Ascending aorta (tissue), 2 donors: ENCODE measurements around the gene AQP12A. TPM values are rescaled to one million over a fixed set of nuclear protein-coding genes. Genes with fewer than 3 reads are reported as not detected.

Source experiments
- DNase-seq, 2 donors: peaks; one replicate each; pipeline ENCODE4 v3.0.0-alpha.2; 2019; ENCODE audit warnings: low spot score in 2 of 2
- H3K27ac ChIP-seq, 2 donors: fragments of 200-600 bp; sonication (generic); one replicate each; pipeline ENCODE4 v1.5.1; 2016 to 2017; ENCODE audit warnings: mild to moderate bottlenecking in 1 of 2
- H3K27me3 ChIP-seq: fragments of 200-600 bp; sonication (generic); one replicate; pipeline ENCODE4 v1.5.1; 2017
- H3K36me3 ChIP-seq, 2 donors: fragments of 200-600 bp; sonication (generic); one replicate each; pipeline ENCODE4 v1.5.1; 2016
- H3K4me1 ChIP-seq, 2 donors: fragments of 200-600 bp; sonication (generic); one replicate each; pipeline ENCODE4 v1.5.1; 2016 to 2017; ENCODE audit warnings: mild to moderate bottlenecking in 1 of 2
- H3K4me3 ChIP-seq, 2 donors: fragments of 200-600 bp; sonication (generic); one replicate each; pipeline ENCODE4 v1.5.1; 2016 to 2017; ENCODE audit warnings: mild to moderate bottlenecking in 1 of 2
- H3K9me3 ChIP-seq, 2 donors: fragments of 200-600 bp; sonication (generic); one replicate each; pipeline ENCODE4 v1.5.1; 2016
- CTCF ChIP-seq, 3 experiments: fragments of 200-600 bp in 2 of 3; fragments of 450-650 bp in 1 of 3; sonication (generic) in 2 of 3; IDR thresholded peaks; one replicate each; pipeline ENCODE4 v1.5.1; 2016 to 2019; ENCODE audit warnings: antibody characterized with exemption in 3 of 3, mild to moderate bottlenecking in 1 of 3, moderate library complexity in 1 of 3
- intact Hi-C: fragments of 100-400 bp; cut with DNase I; formaldehyde crosslinking; loops from one replicate; pipeline ENCODE4 v1.15.1; 2023
- total RNA-seq: library from RNA; depleted of rRNA; stranded (reverse); fragments of >200 nt; gene quantifications from one replicate; pipeline ENCODE4 v1.1.0, GENCODE V29; 2016

The AQP12A gene
- total RNA-seq, 1 donor from 2014 or later, result not detected

DNA sequence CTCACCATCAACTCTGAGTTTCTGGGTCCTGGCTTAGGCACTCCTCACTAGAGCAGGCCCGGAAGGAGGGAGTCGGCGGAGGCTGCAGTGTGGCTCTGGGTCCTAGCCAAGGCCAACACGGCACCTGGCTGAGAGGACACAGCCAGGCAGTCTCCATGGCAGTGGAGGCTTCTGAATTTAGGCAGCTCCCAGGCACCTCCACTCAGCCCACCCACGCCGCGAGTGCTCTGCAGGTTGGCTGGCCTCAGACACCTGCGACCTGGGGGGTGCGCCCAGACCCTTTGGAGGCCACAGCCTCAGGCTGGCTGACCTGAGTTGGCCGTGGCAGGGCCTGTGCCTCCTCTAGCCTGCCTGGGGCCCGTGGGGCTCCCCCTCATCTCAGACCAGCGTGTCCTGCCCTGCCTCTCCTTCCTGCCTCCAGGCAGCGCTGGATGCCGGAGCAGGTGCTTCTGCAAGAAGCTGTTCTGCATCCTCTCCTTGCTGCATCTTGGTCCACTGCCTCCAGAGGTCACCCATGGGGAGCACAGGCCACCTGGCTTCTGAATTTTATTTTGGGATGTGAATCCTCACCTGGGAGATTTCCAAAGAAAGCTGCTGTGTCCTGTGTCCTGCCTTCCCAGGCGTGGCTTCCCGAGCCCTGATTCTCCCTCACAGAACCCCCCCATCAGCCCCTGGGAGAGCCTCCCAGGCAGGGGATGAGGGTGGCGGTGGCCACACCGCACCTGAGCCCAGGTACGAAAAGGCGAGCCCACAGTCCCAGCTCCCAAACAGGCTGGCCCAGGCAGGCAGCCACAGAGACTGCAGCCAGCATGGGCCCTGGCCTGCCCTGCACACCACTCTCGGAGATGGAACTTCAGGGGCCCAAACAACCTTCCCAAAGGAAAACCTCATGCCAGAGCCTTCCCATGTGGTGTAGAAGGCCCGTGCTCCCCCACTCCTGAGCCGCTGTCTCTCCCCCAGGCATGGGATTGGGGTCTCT, 23.4 kb downstream of the AQP12A start:
- Histone ChIP-seq H3K4me3 (no peak overlapping the region), H3K9me3 (no peaks in the 10 kb centered on the region), H3K27ac (no peak overlapping the region), H3K36me3 (no peaks in the 10 kb centered on the region), H3K27me3 (no peaks in the 10 kb centered on the region), H3K4me1 (no peaks in the 10 kb centered on the region)
- DNase-seq, result no peak
- no peak for TF ChIP-seq CTCF (IDR thresholded peaks at IDR 0.05)
- intact Hi-C loops, result no loop called here

GRCh38 chr2:240716130-240716798, 24.6 kb downstream of the AQP12A start:
- intact Hi-C loops, result no loop called here
- no peak for TF ChIP-seq CTCF (IDR thresholded peaks at IDR 0.05)
- H3K36me3 ChIP-seq, result no peaks in the 10 kb centered on the region

DNA sequence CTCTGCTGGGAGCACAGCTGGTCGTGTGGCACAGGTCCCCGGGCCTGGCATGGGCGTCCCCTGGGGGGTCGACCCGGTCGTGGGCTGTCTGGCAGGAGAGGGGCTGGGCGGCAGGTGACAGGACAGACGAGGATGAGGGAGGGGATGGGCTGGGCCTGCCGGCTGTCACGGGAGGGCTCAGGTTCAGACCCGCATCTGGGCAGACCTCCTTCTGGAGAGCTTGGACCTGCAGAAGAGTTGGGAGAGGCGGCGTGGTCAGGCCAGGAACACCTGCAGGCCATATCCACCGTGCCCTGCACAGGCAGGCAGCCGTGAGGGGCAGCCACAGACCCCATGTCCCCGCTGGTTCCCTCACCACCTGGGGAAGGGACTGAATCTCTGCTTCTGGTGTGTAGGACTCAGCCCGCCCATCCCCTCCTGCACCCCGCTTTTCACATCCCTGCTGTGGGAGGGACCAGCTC, 25.5 kb downstream of the AQP12A start:
- H3K4me3 ChIP-seq, result no peak overlapping the region
- H3K9me3 ChIP-seq, result no peaks in the 10 kb centered on the region
- TF ChIP-seq CTCF (IDR thresholded peaks at IDR 0.05), result no peak
- no peak overlapping the region for H3K27ac ChIP-seq
- no peak for DNase-seq
- intact Hi-C loops, result no loop called here
- H3K36me3 ChIP-seq, result no peaks in the 10 kb centered on the region
- no peaks in the 10 kb centered on the region for H3K4me1 ChIP-seq
- H3K27me3 ChIP-seq, result no peaks in the 10 kb centered on the region

More at GRCh38 chr2:240716130-240716798, 24.6 kb downstream of the AQP12A start:
- Histone ChIP-seq H3K27ac (no peak overlapping the region), H3K27me3 (no peaks in the 10 kb centered on the region), H3K4me3 (no peak overlapping the region), H3K4me1 (no peaks in the 10 kb centered on the region), H3K9me3 (no peaks in the 10 kb centered on the region)
- DNase-seq, result no peak

DNA sequence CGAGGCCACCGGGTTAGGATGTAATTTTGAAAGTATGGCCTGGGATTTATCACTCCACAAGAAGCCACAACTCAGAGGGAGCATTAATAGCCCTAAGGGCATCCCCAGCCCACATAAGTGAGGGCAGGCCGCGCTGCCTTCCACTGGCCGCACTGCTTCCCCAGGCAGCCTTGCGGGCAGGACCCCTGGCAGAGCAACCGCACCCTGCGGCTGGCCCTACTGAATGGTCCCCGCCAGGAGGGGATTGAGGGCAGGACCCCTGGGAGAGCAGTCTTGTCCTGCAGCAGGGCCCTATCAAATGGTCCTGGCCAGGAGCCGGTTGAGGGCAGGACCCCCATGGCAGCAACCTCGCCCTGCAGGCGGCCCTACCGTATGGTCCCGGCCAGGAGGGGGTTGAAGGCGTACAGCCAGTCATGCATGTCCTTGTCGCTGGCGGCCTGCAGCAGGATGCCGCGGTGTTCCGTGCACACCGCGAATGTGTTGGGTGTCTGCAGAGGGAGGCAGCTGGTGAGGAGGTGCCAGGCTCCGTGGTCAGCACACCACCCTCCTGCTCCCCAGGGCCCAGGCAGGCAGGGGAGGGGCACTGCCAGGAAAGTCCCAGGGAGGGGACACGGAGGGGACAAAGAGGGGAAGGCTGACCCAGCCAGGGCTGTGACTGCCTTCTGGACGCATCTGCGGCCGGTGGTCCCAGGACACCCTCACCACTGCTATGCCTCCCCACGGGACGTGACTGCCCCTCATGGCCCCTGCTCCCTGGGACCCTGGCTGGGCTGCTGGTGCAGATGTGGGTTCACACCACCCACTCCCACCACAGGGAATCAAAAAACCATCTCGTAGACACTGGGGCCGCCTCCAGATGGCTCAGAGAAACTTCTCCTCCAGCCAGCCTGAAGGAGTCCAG, 26.3 kb downstream of the AQP12A start:
- no peak overlapping the region for H3K27ac ChIP-seq
- H3K36me3 ChIP-seq, result no peaks in the 10 kb centered on the region
- H3K4me1 ChIP-seq, result no peaks in the 10 kb centered on the region
- H3K4me3 ChIP-seq, result no peak overlapping the region
- DNase-seq, result no peak
- intact Hi-C loops, result no loop called here
- TF ChIP-seq CTCF (IDR thresholded peaks at IDR 0.05), result no peak
- no peaks in the 10 kb centered on the region for H3K27me3 ChIP-seq
- no peaks in the 10 kb centered on the region for H3K9me3 ChIP-seq

- no peak for TF ChIP-seq CTCF (IDR thresholded peaks at IDR 0.05)
- no peak for DNase-seq
- no peak overlapping the region for H3K27ac ChIP-seq
- no peaks in the 10 kb centered on the region for H3K9me3 ChIP-seq
- no peaks in the 10 kb centered on the region for H3K4me1 ChIP-seq
- H3K36me3 ChIP-seq, result no peaks in the 10 kb centered on the region
- intact Hi-C loops, result no loop called here
- H3K27me3 ChIP-seq, result no peaks in the 10 kb centered on the region
- H3K4me3 ChIP-seq, result no peak overlapping the region
These were observed 27.3 kb downstream of the AQP12A start for GRCh38 chr2:240718896-240719490.
